ENCODE measurements around the gene STRN3.
"Not testable (repeated sequence)": the region's sequence is repeated elsewhere in the genome, so short reads cannot be mapped to it uniquely, and the experiment has no call there.

STRN3 gene

GRCh38 chr14:31024577-31025366 is 1.4 kb downstream of the STRN3 start:
- peak overlapping the region; percentile 100 for H3K4me3 Mint-ChIP-seq
- peaks cover 46% of the 10 kb centered on the region for H3K4me1 Mint-ChIP-seq
- H3K9me3 Mint-ChIP-seq, result no peaks in the 10 kb centered on the region
- H3K27me3 Mint-ChIP-seq, result no peaks in the 10 kb centered on the region
- H3K36me3 Mint-ChIP-seq, result peaks cover 15% of the 10 kb centered on the region
- no peak for ATAC-seq
- H3K27ac Mint-ChIP-seq, result peak overlapping the region; percentile 98

GRCh38 chr14:31024010-31024480 is 2.1 kb downstream of the STRN3 start:
- Mint-ChIP-seq H3K36me3 (peaks cover 15% of the 10 kb centered on the region), H3K4me3 (no peak overlapping the region), H3K9me3 (no peaks in the 10 kb centered on the region), H3K4me1 (peaks cover 42% of the 10 kb centered on the region), H3K27ac (peak overlapping the region; percentile 98), H3K27me3 (no peaks in the 10 kb centered on the region)
- no peak for ATAC-seq

GRCh38 chr14:31022386-31022785 is 3.8 kb downstream of the STRN3 start:
- Mint-ChIP-seq H3K27me3 (no peaks in the 10 kb centered on the region), H3K4me1 (peaks cover 37% of the 10 kb centered on the region), H3K36me3 (peaks cover 15% of the 10 kb centered on the region), H3K4me3 (no peak overlapping the region), H3K27ac (peak overlapping the region; percentile 98), H3K9me3 (no peaks in the 10 kb centered on the region)
- no peak for ATAC-seq

GRCh38 chr14:31021576-31021949 is 4.6 kb downstream of the STRN3 start:
- no peak for ATAC-seq
- no peak overlapping the region for H3K4me3 Mint-ChIP-seq
- no peaks in the 10 kb centered on the region for H3K27me3 Mint-ChIP-seq
- H3K27ac Mint-ChIP-seq, result no peak overlapping the region
- no peaks in the 10 kb centered on the region for H3K9me3 Mint-ChIP-seq
- H3K36me3 Mint-ChIP-seq, result peaks cover 15% of the 10 kb centered on the region
- peaks cover 29% of the 10 kb centered on the region for H3K4me1 Mint-ChIP-seq

GRCh38 chr14:31020834-31021575 is 5.2 kb downstream of the STRN3 start:
- ATAC-seq, result no peak
- no peaks in the 10 kb centered on the region for H3K27me3 Mint-ChIP-seq
- peaks cover 32% of the 10 kb centered on the region for H3K4me1 Mint-ChIP-seq
- H3K36me3 Mint-ChIP-seq, result peaks cover 18% of the 10 kb centered on the region
- H3K4me3 Mint-ChIP-seq, result no peak overlapping the region
- H3K27ac Mint-ChIP-seq, result no peak overlapping the region
- no peaks in the 10 kb centered on the region for H3K9me3 Mint-ChIP-seq

GRCh38 chr14:31018057-31018645 is 8.0 kb downstream of the STRN3 start:
- H3K27me3 Mint-ChIP-seq, result no peaks in the 10 kb centered on the region
- H3K27ac Mint-ChIP-seq, result no peak overlapping the region

GRCh38 chr14:31013841-31014240 is 12.3 kb downstream of the STRN3 start:
- Mint-ChIP-seq H3K27ac (no peak overlapping the region), H3K9me3 (no peaks in the 10 kb centered on the region), H3K27me3 (no peaks in the 10 kb centered on the region), H3K4me1 (peaks cover 10% of the 10 kb centered on the region), H3K36me3 (peaks cover 22% of the 10 kb centered on the region), H3K4me3 (no peak overlapping the region)
- no peak for ATAC-seq

More at GRCh38 chr14:31018057-31018645, 8.0 kb downstream of the STRN3 start:
- Mint-ChIP-seq H3K36me3 (peaks cover 22% of the 10 kb centered on the region), H3K4me3 (no peak overlapping the region), H3K9me3 (no peaks in the 10 kb centered on the region), H3K4me1 (peaks cover 16% of the 10 kb centered on the region)
- ATAC-seq, result no peak

GRCh38 chr14:31010935-31011334 is 15.2 kb downstream of the STRN3 start:
- Mint-ChIP-seq H3K36me3 (peaks cover 25% of the 10 kb centered on the region), H3K27me3 (no peaks in the 10 kb centered on the region), H3K4me3 (no peak overlapping the region), H3K9me3 (no peaks in the 10 kb centered on the region), H3K27ac (no peak overlapping the region), H3K4me1 (peaks cover 5% of the 10 kb centered on the region)
- ATAC-seq, result no peak

GRCh38 chr14:31009836-31010574 is 16.2 kb downstream of the STRN3 start:
- no peak for ATAC-seq
- Mint-ChIP-seq H3K4me1 (no peaks in the 10 kb centered on the region), H3K27ac (no peak overlapping the region), H3K27me3 (no peaks in the 10 kb centered on the region), H3K4me3 (no peak overlapping the region), H3K36me3 (peaks cover 32% of the 10 kb centered on the region), H3K9me3 (no peaks in the 10 kb centered on the region)

- no peaks in the 10 kb centered on the region for H3K27me3 Mint-ChIP-seq
- peak overlapping the region; percentile 58 for H3K27ac Mint-ChIP-seq
- no peaks in the 10 kb centered on the region for H3K4me1 Mint-ChIP-seq
- ATAC-seq, result no peak
- peaks cover 31% of the 10 kb centered on the region for H3K36me3 Mint-ChIP-seq
- H3K4me3 Mint-ChIP-seq, result no peak overlapping the region
- H3K9me3 Mint-ChIP-seq, result no peaks in the 10 kb centered on the region
Measured at GRCh38 chr14:31006703-31007102, 19.5 kb downstream of the STRN3 start.

- peaks cover 58% of the 10 kb centered on the region for H3K36me3 Mint-ChIP-seq
- not testable (repeated sequence) for H3K4me1 Mint-ChIP-seq, H3K27ac Mint-ChIP-seq, H3K27me3 Mint-ChIP-seq, H3K4me3 Mint-ChIP-seq, ATAC-seq, H3K9me3 Mint-ChIP-seq
Measured at GRCh38 chr14:31004007-31004406, 22.2 kb downstream of the STRN3 start.

GRCh38 chr14:31003284-31003683 is 22.9 kb downstream of the STRN3 start:
- peaks cover 7% of the 10 kb centered on the region for H3K4me1 Mint-ChIP-seq
- H3K27ac Mint-ChIP-seq, result no peak overlapping the region
- no peak overlapping the region for H3K4me3 Mint-ChIP-seq
- peaks cover 4% of the 10 kb centered on the region for H3K9me3 Mint-ChIP-seq
- H3K36me3 Mint-ChIP-seq, result peaks cover 65% of the 10 kb centered on the region
- no peaks in the 10 kb centered on the region for H3K27me3 Mint-ChIP-seq
- no peak for ATAC-seq

GRCh38 chr14:31001339-31001658 is 24.9 kb downstream of the STRN3 start:
- Mint-ChIP-seq H3K27ac (no peak overlapping the region), H3K27me3 (no peaks in the 10 kb centered on the region), H3K9me3 (peaks cover 4% of the 10 kb centered on the region), H3K4me3 (no peak overlapping the region), H3K36me3 (peaks cover 72% of the 10 kb centered on the region), H3K4me1 (peaks cover 20% of the 10 kb centered on the region)
- ATAC-seq, result no peak

GRCh38 chr14:31000629-31001338 is 25.4 kb downstream of the STRN3 start:
- H3K27ac Mint-ChIP-seq, result no peak overlapping the region
- H3K4me3 Mint-ChIP-seq, result no peak overlapping the region
- no peaks in the 10 kb centered on the region for H3K27me3 Mint-ChIP-seq
- peaks cover 67% of the 10 kb centered on the region for H3K36me3 Mint-ChIP-seq
- H3K4me1 Mint-ChIP-seq, result peaks cover 25% of the 10 kb centered on the region
- H3K9me3 Mint-ChIP-seq, result peaks cover 4% of the 10 kb centered on the region
- ATAC-seq, result no peak

All from stimulated activated memory B cell treated with anti-CD40 and anti-IgM and Interleukin-4, amounts not matched to agents 10 μg/mL and 1 μg/mL and 100 μg/mL, for 72 hours (primary cell).